ENCODE results near the gene KCNQ1.

Gene KCNQ1

DNA sequence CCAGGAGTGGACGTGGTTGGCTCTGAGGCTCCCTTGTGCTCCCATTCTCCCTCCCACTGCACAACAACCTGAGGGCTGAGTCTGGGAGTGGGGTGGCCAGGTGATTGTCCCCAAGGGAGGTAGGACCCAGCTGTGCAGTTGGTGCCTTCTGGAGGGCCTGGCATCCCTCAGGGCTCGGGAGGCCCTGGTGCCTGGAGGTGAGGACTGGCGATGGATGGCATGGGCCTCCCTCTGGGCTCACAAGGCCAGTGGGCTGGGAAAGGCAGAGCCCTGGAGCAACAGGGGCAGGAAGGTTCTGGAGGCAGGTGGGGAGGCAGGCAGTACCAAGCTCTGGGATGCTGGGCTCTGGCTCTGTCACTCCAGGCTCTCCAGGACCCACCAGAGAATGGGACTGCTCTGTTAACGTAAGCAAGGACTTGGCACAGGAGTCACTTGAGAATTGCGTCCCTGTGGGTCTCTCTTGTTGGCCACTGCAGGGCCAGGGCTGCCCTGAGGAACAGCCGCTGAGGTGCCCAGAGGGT lies 140.8 kb downstream of the KCNQ1 start:
- DNase-seq, result no peak

DNA sequence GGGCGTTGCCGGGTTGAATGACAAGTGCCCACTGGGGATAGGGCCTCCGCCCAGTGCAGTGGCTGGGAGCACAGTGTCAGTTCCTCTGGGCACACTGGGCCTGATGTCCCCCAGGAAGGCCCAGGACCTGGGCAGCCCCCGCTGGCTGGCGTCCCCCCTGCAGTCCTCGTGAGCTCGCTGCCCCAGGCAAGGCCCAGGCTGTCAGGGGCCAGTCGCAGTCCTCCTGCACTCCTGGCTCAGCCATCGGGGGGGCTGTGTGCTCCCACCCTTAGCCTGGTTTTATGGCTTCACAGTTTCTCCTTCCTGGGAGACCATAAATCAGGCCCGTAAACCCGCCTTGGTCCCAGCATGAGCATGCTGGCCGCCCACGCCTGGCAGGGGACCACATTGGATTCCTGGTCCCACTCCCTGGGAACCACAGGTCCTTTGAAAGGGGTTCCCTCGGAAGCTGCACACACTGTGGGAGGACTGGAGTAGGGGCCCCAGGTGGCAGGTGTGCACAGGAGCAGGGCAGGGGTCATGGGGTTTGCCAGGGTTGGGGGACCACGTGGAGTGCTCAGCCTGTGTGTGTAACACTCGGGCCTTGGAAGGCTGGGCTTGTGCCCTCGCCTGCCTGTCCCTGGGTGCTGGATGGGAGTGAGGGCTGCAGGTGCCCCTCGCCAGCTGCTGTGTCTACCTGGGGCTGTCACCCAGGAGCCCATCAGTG lies 141.4 kb downstream of the KCNQ1 start:
- no peak for TF ChIP-seq GATA1 (IDR thresholded peaks at IDR 0.05; ENCODE audit: low read depth, low read length)
- DNase-seq, result no peak

More for the DNA sequence above, 140.8 kb downstream of the KCNQ1 start:
- TF ChIP-seq GATA1 (IDR thresholded peaks at IDR 0.05; ENCODE audit: low read depth, low read length) (no peak), POLR2A (IDR thresholded peaks at IDR 0.05; ENCODE audit: low read length) (no peak)

DNA sequence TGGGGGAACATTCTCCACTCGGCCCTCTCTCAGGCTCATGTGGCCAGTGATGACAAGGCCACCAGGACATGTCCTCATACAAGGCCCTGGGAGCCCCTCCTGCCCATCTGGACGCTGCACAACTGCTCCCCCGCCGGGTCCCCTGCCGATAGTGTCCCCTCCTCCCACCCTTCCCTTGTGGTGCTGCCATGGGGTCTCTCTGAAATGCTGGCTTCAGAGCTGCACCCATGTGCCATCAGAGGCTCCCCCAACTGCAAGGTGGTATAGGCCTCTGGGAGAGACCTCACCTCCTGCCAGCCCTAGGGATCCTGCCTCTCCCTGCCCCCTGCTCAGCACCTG lies 142.0 kb downstream of the KCNQ1 start:
- no peak for DNase-seq
- no peak for TF ChIP-seq GATA1 (IDR thresholded peaks at IDR 0.05; ENCODE audit: low read depth, low read length)

DNA sequence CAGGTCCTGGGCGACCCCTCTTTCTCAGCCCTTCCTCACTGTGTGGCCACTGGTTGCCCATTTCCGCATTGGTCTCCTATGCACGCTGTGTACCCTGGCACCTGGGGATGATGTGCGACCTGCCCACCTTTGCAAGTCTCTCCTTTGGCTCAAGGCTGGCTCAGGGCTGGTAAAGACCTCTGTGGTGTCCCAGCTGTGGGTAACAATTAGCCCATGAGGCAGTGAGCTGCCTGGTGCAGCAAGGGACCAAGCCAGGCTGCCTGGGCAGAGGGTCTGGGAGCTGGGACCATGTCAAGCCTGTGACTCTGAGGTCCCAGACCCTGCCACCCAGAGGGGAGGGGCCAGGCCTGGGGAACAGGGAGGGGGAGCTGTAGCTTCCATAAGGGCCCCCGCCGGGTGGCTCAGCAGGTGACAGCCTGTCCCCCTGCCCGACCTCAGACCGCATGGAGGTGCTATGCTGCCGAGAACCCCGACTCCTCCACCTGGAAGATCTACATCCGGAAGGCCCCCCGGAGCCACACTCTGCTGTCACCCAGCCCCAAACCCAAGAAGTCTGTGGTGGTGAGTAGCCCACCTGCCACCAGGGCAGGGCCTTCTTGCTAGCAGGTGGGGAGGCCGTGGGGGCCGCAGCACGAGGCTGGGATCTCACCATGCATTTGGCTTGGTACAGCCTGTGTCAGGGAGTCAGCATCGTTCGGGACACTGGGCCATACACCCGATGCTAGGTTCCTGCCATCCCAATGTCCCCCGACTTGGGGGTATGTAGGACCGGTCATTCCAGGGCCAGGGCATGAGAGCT lies 142.5 kb downstream of the KCNQ1 start:
- no peak for DNase-seq

DNA sequence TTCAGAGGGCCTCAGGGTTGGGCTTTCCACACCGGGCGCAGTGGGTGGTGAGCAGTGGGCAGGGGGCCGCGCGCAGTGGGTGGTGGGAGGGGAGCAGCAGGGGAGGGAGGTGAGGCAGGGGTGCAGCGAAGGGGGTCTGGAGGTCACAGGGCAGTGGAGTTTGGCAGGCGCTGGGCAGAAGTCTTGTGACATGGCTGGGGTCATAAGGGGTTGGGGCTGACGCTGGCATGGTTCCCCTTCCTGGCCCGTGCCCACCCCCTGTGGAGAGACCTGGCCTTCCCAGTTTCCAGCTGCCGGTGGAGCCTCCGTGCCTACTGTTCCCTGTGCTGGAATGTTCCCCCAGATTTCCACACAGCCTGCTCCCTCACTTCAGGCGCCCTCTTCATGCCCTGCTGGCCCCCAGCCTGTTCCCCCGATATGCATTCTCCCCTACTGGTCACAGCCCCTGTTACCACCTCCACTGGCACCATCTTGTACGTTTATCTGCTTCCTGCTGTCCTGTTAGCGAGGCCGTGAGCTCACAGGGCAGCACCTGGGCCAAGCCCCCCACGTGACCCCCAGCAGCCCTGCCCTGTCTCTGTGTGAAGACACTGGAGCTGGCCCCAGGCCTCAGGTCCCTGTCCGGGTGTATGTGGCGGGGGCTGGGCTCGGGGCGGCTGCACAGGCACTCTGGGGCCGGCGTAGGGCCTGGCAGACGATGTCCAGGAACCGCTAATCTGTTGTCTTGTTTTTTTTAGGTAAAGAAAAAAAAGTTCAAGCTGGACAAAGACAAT lies 143.4 kb downstream of the KCNQ1 start:
- DNase-seq, result no peak
- TF ChIP-seq GATA1 (IDR thresholded peaks at IDR 0.05; ENCODE audit: low read depth, low read length) (no peak), POLR2A (IDR thresholded peaks at IDR 0.05; ENCODE audit: low read length) (no peak)

More for the DNA sequence above, 142.5 kb downstream of the KCNQ1 start:
- TF ChIP-seq POLR2A (IDR thresholded peaks at IDR 0.05; ENCODE audit: low read length), result no peak

DNA sequence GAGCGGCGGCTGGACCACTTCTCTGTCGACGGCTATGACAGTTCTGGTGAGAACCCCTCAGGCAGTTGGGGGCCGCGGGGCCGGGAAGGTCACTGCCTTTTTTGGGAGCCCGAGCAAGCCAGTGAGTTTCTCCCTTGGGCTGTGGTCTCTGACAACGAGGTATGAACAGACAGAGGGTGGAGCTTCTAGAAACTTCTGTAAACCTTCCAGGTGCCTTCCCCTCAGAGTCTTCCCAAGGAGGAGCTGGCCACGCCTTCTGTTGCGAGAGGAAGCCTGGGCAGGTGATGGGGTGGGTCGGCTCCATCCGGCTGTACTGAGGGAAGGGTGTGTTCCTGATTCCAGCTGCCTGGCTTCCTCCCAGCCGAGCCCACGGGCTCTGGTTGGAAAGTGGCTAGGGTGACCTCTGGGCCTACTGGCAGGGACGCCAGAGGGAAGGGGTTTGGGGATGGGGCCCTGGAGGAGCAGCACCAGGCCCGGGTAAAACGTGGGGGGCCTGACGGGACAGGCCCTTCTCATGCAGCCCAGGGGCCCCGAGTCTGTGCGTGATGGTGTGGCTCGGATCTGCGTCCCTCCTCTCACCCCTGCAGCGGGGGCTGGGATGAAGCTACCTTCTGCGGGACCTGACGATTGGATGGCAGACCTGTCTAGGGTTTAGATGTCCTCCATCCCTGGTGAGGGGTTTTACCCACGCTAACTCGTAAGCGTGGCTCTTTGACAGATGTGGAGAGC lies 144.2 kb downstream of the KCNQ1 start:
- DNase-seq, result no peak
- no peak for TF ChIP-seq POLR2A (IDR thresholded peaks at IDR 0.05; ENCODE audit: low read length)
- TF ChIP-seq GATA1 (IDR thresholded peaks at IDR 0.05; ENCODE audit: low read depth, low read length), result no peak

DNA sequence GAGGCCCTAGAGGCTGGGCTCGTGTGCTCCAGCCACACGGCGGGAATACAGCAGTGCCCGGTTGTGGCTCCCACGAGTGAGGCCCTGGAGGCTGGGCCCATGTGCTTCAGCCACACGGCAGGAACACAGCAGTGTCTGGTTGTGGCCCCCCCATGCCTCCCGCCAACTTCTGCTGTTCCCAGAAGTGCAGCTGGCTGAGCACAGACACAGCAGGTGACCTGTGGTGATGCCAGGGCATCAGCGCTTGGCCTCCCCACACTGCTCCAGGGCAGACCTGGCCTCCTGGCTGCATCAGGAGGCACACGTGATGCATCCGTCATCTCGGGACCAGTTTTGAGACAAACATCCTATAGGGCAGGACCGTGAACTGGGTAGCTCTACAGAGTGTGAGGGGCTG lies 144.7 kb downstream of the KCNQ1 start:
- no peak for TF ChIP-seq POLR2A (IDR thresholded peaks at IDR 0.05; ENCODE audit: low read length)
- TF ChIP-seq GATA1 (IDR thresholded peaks at IDR 0.05; ENCODE audit: low read depth, low read length), result no peak
- no peak for DNase-seq

DNA sequence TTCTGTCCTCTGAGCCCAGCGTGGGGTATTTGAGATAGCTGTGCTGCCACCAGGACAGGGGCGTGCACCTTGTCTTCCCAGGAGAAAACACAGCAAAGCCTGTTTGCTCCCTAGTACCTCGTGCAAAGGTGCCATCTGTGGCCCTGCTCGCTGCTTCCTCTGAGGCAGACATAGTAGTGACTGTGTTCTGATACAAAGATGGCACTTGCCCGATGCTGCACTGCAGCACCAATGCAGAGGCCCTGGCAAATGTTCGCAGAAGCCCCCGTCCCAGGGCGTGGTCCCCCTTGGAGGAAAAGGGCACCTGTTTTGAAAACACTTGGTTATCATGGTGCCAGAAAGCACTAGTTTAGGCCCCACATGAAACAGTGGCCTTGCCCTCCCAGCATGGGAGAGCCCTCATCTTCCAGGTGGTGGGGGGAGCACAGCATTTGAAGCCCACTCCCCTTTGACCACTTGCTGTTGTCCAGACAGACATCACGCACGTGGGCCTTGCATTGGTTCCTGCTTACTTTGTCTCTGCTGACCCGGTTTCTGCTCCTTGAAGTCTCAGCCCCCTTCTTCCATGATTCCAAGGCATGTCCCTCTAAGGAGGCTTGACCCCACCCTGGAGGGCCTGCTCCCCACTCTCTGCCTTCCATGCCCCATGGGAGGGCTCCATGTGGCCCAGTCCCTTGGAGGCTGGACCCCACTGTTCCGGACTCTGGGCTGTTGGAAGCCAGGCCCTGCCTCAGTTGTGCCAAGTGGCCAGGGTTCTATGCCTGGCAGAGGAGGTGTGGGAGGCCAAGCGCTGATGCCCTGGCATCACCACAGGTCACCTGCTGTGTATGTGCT lies 145.5 kb downstream of the KCNQ1 start:
- DNase-seq, result no peak
- no peak for TF ChIP-seq POLR2A (IDR thresholded peaks at IDR 0.05; ENCODE audit: low read length)
- no peak for TF ChIP-seq GATA1 (IDR thresholded peaks at IDR 0.05; ENCODE audit: low read depth, low read length)

DNA sequence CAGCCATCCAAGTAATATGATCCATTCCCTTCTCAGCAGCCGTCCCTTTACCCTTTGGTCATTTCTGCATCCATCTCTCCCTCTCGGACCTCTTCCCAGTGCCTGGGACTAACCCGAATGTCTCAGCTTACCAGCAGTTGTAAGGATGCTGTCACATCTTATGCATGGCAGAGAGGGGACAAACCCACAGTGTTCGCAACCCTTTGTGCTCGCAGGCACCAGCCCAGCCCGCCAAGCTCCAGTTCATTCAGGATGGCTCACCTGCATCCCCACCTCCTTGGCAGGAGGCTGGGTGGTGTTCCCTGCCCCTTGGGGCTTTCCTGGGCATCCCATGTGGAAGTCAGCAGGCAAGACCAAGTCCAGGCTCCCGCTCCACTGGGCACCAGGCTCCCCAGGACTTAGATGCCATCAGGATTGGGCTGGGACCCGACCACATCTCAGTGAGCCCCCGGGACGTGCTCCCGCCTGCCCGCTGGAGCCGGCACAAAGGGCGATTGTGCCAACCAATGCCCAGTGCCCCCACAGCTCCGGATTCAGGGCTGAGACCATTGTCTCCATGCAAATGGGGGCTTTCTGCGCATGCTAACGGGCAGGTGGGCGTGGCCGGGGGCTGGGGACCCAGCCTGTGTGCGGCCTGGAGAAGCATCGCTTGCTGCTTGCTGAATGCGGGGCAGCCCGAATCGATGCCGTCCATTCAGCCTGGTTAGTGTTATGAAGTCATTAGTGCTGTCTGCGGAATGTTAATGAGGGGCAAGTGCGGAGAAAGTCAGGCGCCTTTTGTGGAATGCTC lies 146.4 kb downstream of the KCNQ1 start:
- no peak for DNase-seq
- no peak for TF ChIP-seq GATA1 (IDR thresholded peaks at IDR 0.05; ENCODE audit: low read depth, low read length)
- TF ChIP-seq POLR2A (IDR thresholded peaks at IDR 0.05; ENCODE audit: low read length), result no peak

DNA sequence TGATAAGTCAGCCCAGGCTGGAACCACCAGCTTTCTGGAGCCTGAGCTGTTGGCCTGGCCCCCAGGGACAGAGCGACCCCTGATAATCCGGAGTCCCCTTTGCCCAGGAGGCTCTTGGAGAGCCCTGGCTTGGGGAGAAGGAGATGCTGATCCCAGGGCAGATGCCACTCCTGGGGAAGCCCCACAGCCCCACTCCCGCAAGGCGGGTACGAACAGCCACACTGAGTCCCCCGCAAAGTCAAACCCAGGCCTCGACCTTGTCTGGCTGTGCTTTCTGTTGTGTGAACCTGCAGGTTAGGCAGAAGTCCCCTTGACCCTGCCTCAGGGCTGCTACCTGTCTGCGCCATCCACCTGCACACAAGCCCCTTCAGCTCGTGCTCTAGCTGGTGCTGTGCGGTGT lies 147.0 kb downstream of the KCNQ1 start:
- DNase-seq, result no peak

DNA sequence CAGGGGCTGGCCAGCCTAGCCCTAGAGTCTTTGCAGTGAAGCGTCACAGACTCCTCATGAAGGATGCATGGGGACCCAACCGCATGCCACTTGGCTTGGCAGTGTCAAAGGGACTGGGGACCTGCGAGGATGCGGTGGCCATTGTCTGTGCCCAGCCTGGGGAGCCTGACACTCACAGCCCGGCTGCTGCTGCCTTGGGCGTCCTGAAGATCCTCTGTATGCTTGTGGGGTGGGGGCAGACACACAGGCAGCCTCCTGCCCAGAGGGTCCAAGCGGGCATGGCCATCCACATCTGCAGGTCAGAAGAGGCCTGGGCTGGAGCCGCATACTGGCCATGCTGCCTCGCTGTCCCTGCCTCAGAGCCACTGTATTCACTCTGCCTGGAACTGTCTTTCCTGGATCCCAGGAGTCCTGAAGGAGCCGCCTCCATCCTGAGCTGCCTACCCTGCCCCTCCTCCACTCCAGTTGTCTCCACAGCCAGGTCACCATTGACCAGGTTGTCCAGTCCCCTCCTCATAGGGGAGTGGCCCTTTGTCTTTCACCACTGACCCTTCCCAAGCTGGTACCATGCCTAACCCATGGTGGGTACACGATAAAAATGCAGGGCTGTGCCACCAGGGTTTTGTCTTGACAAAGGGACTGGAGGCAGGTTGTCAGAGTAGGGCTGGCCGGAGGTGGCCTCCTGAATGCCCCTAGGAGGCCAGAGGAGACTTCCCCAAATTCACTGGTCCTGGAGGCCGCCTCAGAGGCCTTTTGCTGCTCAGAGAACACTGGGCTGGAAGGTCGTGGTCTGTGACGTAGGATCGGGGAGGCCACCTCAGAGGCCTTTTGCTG lies 148.0 kb downstream of the KCNQ1 start:
- TF ChIP-seq POLR2A (IDR thresholded peaks at IDR 0.05; ENCODE audit: low read length) (no peak), GATA1 (IDR thresholded peaks at IDR 0.05; ENCODE audit: low read depth, low read length) (no peak)
- no peak for DNase-seq

More for the DNA sequence above, 147.0 kb downstream of the KCNQ1 start:
- TF ChIP-seq GATA1 (IDR thresholded peaks at IDR 0.05; ENCODE audit: low read depth, low read length), result no peak
- no peak for TF ChIP-seq POLR2A (IDR thresholded peaks at IDR 0.05; ENCODE audit: low read length)
